ENCODE measurements around the gene IFNG. TPM values are rescaled to one million over a fixed set of nuclear protein-coding genes. Genes with fewer than 3 reads are reported as not detected.
A peak's percentile ranks its signal among the peaks of the same experiment; 100 is the strongest.
"Not testable (repeated sequence)": the region's sequence is repeated elsewhere in the genome, so short reads cannot be mapped to it uniquely, and the experiment has no call there.

IFNG gene
- total RNA-seq, 6 experiments from 2014 or later = 0.18 TPM; not detected in 5

- Histone ChIP-seq H3K36me3 (no peaks in the 10 kb centered on the region), H3K4me3 (no peak overlapping the region), H3K4me1 (no peaks in the 10 kb centered on the region), H3K27me3 (no peaks in the 10 kb centered on the region), H3K9me3 (no peaks in the 10 kb centered on the region), H3K27ac (no peak overlapping the region)
- TF ChIP-seq CTCF (IDR thresholded peaks at IDR 0.05) (no peak), POLR2A (IDR thresholded peaks at IDR 0.05) (no peak)
- DNase-seq (no peak), ATAC-seq (no peak)
- intact Hi-C loops (cut with DNase I) = no loop called here
Observed at GRCh38 chr12:68176257-68176656, 16.7 kb upstream of the IFNG start.

GRCh38 chr12:68175557-68176061 is 16.1 kb upstream of the IFNG start:
- ATAC-seq = peak in 2 of 4 donors; percentile 26 to 29
- H3K9me3 ChIP-seq = no peaks in the 10 kb centered on the region
- TF ChIP-seq CTCF (IDR thresholded peaks at IDR 0.05) = no peak
- TF ChIP-seq POLR2A (IDR thresholded peaks at IDR 0.05) = no peak
- no peaks in the 10 kb centered on the region for H3K4me1 ChIP-seq
- H3K4me3 ChIP-seq = no peak overlapping the region
- H3K36me3 ChIP-seq = no peaks in the 10 kb centered on the region
- no peaks in the 10 kb centered on the region for H3K27me3 ChIP-seq
- no peak for DNase-seq
- 15% methylated on average over 2 of the region's 4 CpGs for WGBS (ENCODE audit: insufficient coverage, low coverage, low lambda C conversion rate, missing lambda C conversion rate)
- H3K27ac ChIP-seq = no peak overlapping the region
- intact Hi-C loops (cut with DNase I) = no loop called here

- H3K27ac ChIP-seq; H3K4me1 ChIP-seq; H3K36me3 ChIP-seq; intact Hi-C loops (cut with DNase I); H3K27me3 ChIP-seq; H3K4me3 ChIP-seq; DNase-seq; ATAC-seq; H3K9me3 ChIP-seq: not testable (repeated sequence)
- WGBS (ENCODE audit: insufficient coverage, low coverage, low lambda C conversion rate, missing lambda C conversion rate) = 70% methylated on average over 3 of the region's 3 CpGs
Observed at GRCh38 chr12:68174761-68175160, 15.2 kb upstream of the IFNG start.

GRCh38 chr12:68173792-68174191 is 14.3 kb upstream of the IFNG start:
- H3K27ac ChIP-seq = no peak overlapping the region
- H3K4me3 ChIP-seq = no peak overlapping the region
- no peaks in the 10 kb centered on the region for H3K9me3 ChIP-seq
- intact Hi-C loops (cut with DNase I) = no loop called here
- H3K4me1 ChIP-seq = no peaks in the 10 kb centered on the region
- DNase-seq (no peak), ATAC-seq (no peak)
- H3K36me3 ChIP-seq = no peaks in the 10 kb centered on the region
- TF ChIP-seq CTCF (IDR thresholded peaks at IDR 0.05) = no peak
- no peak for TF ChIP-seq POLR2A (IDR thresholded peaks at IDR 0.05)
- no peaks in the 10 kb centered on the region for H3K27me3 ChIP-seq

- WGBS (ENCODE audit: insufficient coverage, low coverage, low lambda C conversion rate, missing lambda C conversion rate) = 57% methylated on average over 2 of the region's 2 CpGs
- no peaks in the 10 kb centered on the region for H3K27me3 ChIP-seq
- no peak overlapping the region for H3K27ac ChIP-seq
- H3K4me1 ChIP-seq = no peaks in the 10 kb centered on the region
- no peak overlapping the region for H3K4me3 ChIP-seq
- intact Hi-C loops (cut with DNase I) = no loop called here
- no peaks in the 10 kb centered on the region for H3K9me3 ChIP-seq
- DNase-seq (no peak), ATAC-seq (no peak)
- no peaks in the 10 kb centered on the region for H3K36me3 ChIP-seq
- TF ChIP-seq POLR2A (IDR thresholded peaks at IDR 0.05) = no peak
- no peak for TF ChIP-seq CTCF (IDR thresholded peaks at IDR 0.05)
Observed at GRCh38 chr12:68170726-68171125, 11.2 kb upstream of the IFNG start.
